ENCODE data around the gene G6PC1.
"Not testable (repeated sequence)": the region's sequence is repeated elsewhere in the genome, so short reads cannot be mapped to it uniquely, and the experiment has no call there.

G6PC1 gene

DNA sequence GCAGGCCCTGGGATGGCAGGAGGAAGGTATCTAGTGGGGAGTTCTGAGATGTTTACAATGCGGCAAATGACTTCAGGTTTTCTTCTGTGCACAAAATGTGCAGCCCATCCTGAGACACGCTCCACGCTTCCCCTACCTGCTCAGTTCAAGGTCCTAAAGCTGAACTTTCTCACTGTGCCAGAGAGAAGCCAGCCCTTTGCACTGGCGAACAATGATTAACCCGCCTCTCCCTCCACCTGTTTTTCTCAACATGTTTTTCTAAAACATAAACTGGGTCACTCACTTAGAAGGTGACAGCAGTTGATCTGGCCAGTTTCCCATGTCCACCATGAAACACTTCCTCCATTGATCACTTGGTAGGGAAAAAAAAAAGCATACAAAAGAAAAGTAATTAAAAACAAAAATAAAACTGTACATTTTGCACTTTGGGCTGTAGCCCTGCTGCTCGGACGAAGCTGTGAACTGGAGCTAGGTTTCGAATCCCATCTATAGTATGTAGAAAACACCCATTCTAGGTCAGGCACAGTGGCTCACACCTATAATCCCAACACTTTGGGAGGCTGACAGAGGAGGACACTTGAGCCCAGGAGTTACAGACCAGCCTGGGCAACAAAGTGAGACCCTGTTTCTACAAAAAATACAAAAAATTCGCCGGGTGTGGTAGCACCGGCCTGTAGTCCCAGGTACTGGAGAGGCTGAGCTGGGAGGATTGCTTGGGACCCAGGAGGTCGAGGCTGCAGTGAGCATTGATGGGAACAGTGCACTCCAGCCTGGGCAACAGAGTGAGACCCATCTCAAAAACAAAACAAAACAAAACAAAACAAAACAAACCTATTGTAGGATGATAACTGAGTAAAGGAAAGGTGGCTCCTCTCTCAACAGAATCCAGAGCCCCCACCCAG lies 6.1 kb upstream of the G6PC1 start:
- DNase-seq (ENCODE audit: low read depth, low spot score), result no peak
- Histone ChIP-seq H3K36me3 (ENCODE audit: insufficient read depth, insufficient read length, low read length) (no peaks in the 10 kb centered on the region), H3K4me1 (ENCODE audit: insufficient read depth, insufficient read length) (no peaks in the 10 kb centered on the region), H3K4me3 (ENCODE audit: insufficient read length, low read depth) (no peak overlapping the region), H3K9ac (ENCODE audit: insufficient read length, low read depth) (no peak overlapping the region), H3K9me3 (ENCODE audit: insufficient read depth, low read length) (peaks cover 13% of the 10 kb centered on the region; the same call in 1 of the 2 replicates), H3K27me3 (ENCODE audit: insufficient read depth, insufficient read length) (no peaks in the 10 kb centered on the region)
- TF ChIP-seq YY1 (IDR thresholded peaks at IDR 0.05; ENCODE audit: insufficient read depth, insufficient read length), result no peak
- no peak for TF ChIP-seq SUZ12 (IDR thresholded peaks at IDR 0.05; ENCODE audit: extremely low read depth, insufficient read depth, insufficient read length)
- no peak for TF ChIP-seq ZNF274 (IDR thresholded peaks at IDR 0.05; ENCODE audit: low read depth, low read length)

DNA sequence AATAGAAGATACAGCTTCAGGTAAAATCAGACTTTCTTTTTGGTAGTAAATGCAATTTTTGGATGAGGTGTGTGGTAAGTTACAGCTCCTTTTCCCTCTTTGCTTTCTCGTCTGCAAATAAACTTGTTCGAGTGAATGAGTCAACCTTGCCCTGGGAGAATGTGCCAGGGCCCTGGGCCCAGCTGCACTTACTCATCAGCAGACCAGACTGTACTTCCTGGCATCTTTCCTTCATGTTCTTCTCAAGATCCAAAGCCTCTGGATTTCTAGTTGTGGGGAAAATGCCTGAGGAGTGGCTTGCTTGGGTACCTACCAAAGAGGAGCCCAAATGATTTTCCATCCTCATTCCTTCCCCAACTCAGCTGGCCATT lies 5.4 kb upstream of the G6PC1 start:
- DNase-seq (ENCODE audit: low read depth, low spot score), result no peak
- Histone ChIP-seq H3K9ac (ENCODE audit: insufficient read length, low read depth) (no peak overlapping the region), H3K9me3 (ENCODE audit: insufficient read depth, low read length) (peaks cover 13% of the 10 kb centered on the region; the same call in 1 of the 2 replicates)

DNA sequence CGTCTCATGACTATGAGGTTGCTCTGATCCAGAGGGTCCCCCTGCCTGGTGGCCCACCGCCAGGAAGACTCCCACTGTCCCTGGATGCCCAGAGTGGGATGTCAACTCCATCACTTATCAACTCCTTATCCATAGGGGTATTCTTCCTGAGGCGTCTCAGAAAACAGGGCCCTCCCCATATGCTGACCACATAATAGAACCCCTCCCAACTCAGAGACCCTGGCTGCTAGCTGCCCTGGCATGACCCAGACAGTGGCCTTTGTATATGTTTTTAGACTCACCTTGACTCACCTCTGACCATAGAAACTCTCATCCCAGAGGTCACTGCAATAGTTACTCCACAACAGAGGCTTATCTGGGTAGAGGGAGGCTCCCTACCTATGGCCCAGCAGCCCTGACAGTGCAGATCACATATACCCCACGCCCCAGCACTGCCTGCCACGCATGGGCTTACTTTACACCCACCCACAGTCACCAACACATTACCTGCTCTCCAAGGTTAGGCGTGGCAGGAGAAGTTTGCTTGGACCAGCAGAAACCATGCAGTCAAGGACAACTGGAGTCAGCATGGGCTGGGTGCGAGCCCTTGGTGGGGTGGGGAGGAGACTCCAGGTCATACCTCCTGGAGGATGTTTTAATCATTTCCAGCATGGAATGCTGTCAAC lies 2.3 kb upstream of the G6PC1 start:
- Histone ChIP-seq H3K9ac (ENCODE audit: insufficient read length, low read depth) (no peak overlapping the region), H3K36me3 (ENCODE audit: insufficient read depth, insufficient read length, low read length) (no peaks in the 10 kb centered on the region), H3K27me3 (ENCODE audit: insufficient read depth, insufficient read length) (no peaks in the 10 kb centered on the region), H3K4me3 (ENCODE audit: insufficient read length, low read depth) (no peak overlapping the region), H3K4me1 (ENCODE audit: insufficient read depth, insufficient read length) (no peaks in the 10 kb centered on the region), H3K9me3 (ENCODE audit: insufficient read depth, low read length) (peaks cover 13% of the 10 kb centered on the region; the same call in 1 of the 2 replicates)
- no peak for TF ChIP-seq SUZ12 (IDR thresholded peaks at IDR 0.05; ENCODE audit: extremely low read depth, insufficient read depth, insufficient read length)
- TF ChIP-seq ZNF274 (IDR thresholded peaks at IDR 0.05; ENCODE audit: low read depth, low read length), result no peak
- no peak for TF ChIP-seq YY1 (IDR thresholded peaks at IDR 0.05; ENCODE audit: insufficient read depth, insufficient read length)
- DNase-seq (ENCODE audit: low read depth, low spot score), result no peak

More for the DNA sequence above, 5.4 kb upstream of the G6PC1 start:
- H3K4me1 ChIP-seq (ENCODE audit: insufficient read depth, insufficient read length), result no peaks in the 10 kb centered on the region
- H3K4me3 ChIP-seq (ENCODE audit: insufficient read length, low read depth), result no peak overlapping the region
- no peak for TF ChIP-seq SUZ12 (IDR thresholded peaks at IDR 0.05; ENCODE audit: extremely low read depth, insufficient read depth, insufficient read length)
- no peaks in the 10 kb centered on the region for H3K27me3 ChIP-seq (ENCODE audit: insufficient read depth, insufficient read length)
- H3K36me3 ChIP-seq (ENCODE audit: insufficient read depth, insufficient read length, low read length), result no peaks in the 10 kb centered on the region

DNA sequence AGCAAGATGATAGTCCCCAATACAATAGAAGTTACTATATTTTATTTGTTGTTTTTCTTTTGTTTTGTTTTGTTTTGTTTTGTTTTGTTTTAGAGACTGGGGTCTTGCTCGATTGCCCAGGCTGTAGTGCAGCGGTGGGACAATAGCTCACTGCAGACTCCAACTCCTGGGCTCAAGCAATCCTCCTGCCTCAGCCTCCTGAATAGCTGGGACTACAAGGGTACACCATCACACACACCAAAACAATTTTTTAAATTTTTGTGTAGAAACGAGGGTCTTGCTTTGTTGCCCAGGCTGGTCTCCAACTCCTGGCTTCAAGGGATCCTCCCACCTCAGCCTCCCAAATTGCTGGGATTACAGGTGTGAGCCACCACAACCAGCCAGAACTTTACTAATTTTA lies 618 bp upstream of the G6PC1 start:
- H3K9me3 ChIP-seq (ENCODE audit: insufficient read depth, low read length), result peaks cover 13% of the 10 kb centered on the region; the same call in 1 of the 2 replicates
- not testable (repeated sequence) for H3K27me3 ChIP-seq (ENCODE audit: insufficient read depth, insufficient read length); H3K4me1 ChIP-seq (ENCODE audit: insufficient read depth, insufficient read length); H3K9ac ChIP-seq (ENCODE audit: insufficient read length, low read depth); H3K4me3 ChIP-seq (ENCODE audit: insufficient read length, low read depth); H3K36me3 ChIP-seq (ENCODE audit: insufficient read depth, insufficient read length, low read length); DNase-seq (ENCODE audit: low read depth, low spot score)

DNA sequence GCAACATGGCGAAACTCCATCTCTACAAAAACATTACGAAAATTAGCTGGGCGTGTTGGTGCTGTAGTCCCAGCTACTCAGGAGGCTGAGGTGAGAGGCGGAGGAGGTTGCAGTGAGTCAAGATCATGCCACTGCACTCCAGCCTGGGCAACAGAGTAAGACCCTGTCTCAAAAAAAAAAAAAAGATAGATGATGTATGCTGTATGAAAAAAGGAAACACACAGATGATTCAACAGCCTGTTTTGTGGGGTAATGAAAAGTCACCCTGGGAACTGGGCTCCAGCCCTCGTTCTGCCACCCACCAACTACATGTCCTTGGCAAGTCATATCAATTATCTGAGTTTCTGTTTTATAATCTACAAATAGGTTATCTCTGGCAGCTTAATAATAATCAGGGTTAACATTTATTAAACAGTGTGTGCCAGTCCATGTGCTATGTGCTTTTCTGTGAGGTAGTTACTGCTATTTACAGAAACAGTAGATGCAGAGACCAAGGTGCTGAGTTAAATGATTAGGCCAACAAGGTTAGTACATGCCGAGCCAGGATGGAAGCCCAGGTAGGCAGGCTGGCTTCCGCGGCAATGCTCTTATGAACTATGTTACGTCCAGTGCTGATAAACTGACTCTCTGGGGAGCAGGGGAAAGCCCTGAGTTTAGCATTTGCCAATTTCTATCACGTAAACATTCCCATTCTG lies 1.1 kb downstream of the G6PC1 start:
- TF ChIP-seq YY1 (IDR thresholded peaks at IDR 0.05; ENCODE audit: insufficient read depth, insufficient read length) (no peak), SUZ12 (IDR thresholded peaks at IDR 0.05; ENCODE audit: extremely low read depth, insufficient read depth, insufficient read length) (no peak), ZNF274 (IDR thresholded peaks at IDR 0.05; ENCODE audit: low read depth, low read length) (no peak)
- no peak overlapping the region for H3K4me3 ChIP-seq (ENCODE audit: insufficient read length, low read depth)
- H3K9ac ChIP-seq (ENCODE audit: insufficient read length, low read depth), result no peak overlapping the region
- H3K27me3 ChIP-seq (ENCODE audit: insufficient read depth, insufficient read length), result no peaks in the 10 kb centered on the region
- H3K4me1 ChIP-seq (ENCODE audit: insufficient read depth, insufficient read length), result no peaks in the 10 kb centered on the region
- peaks cover 13% of the 10 kb centered on the region; the same call in 1 of the 2 replicates for H3K9me3 ChIP-seq (ENCODE audit: insufficient read depth, low read length)
- H3K36me3 ChIP-seq (ENCODE audit: insufficient read depth, insufficient read length, low read length), result no peaks in the 10 kb centered on the region
- no peak for DNase-seq (ENCODE audit: low read depth, low spot score)

DNA sequence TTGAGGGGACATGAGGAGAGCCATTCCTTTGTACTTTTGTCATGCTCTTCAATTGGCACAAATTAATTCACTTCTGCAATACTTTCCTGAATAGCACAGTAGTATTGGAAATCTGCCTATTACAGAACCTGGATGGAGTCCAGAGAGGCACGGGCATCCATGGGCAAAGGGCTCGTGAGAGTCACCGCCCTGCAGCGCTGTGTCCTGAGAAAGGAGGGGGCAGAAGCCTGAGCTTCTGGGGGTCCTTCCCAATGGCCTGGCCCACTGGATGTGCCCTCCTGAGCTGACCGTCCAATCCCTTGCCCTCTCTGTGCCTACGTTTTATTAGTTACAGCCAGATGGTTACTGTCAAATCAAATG lies 3.5 kb downstream of the G6PC1 start:
- TF ChIP-seq ZNF274 (IDR thresholded peaks at IDR 0.05; ENCODE audit: low read depth, low read length) (no peak), YY1 (IDR thresholded peaks at IDR 0.05; ENCODE audit: insufficient read depth, insufficient read length) (no peak), SUZ12 (IDR thresholded peaks at IDR 0.05; ENCODE audit: extremely low read depth, insufficient read depth, insufficient read length) (no peak)
- H3K9ac ChIP-seq (ENCODE audit: insufficient read length, low read depth), result no peak overlapping the region
- H3K4me3 ChIP-seq (ENCODE audit: insufficient read length, low read depth), result no peak overlapping the region
- no peak for DNase-seq (ENCODE audit: low read depth, low spot score)
- no peaks in the 10 kb centered on the region for H3K27me3 ChIP-seq (ENCODE audit: insufficient read depth, insufficient read length)
- no peaks in the 10 kb centered on the region for H3K36me3 ChIP-seq (ENCODE audit: insufficient read depth, insufficient read length, low read length)
- H3K9me3 ChIP-seq (ENCODE audit: insufficient read depth, low read length), result no peaks in the 10 kb centered on the region
- H3K4me1 ChIP-seq (ENCODE audit: insufficient read depth, insufficient read length), result no peaks in the 10 kb centered on the region

DNA sequence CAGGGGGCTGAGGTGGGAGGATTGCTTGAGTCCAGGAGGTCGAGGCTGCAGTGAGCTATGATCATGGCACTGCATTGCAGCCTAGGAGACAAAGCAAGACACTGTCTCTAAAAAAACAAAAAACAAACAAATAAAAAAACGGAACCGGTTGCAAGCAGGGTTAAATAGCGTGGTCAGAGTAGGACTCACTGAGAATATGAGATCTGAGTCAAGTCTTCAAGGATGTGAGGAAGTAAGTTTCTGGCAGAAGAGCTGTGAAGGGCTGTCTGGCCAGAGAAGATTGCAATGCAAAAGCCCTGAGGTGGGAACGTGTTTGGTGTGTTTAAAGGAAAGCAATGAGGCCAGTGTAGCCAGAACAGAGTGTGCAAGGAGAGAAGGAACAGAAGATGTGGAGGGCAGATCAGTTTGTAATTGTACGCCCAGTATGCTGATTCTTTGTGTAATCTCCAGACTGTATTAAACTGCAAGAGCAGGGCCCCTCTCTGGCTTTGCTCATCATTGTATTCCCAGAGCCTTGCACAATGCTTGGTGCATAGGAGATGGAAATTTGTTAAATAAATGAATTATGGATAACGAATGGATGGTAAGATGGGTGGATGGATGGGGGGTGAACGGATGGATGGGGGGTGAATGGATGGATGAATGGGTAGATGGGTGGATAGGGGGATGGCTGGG lies 6.3 kb downstream of the G6PC1 start:
- no peak for DNase-seq (ENCODE audit: low read depth, low spot score)
- TF ChIP-seq ZNF274 (IDR thresholded peaks at IDR 0.05; ENCODE audit: low read depth, low read length) (no peak), SUZ12 (IDR thresholded peaks at IDR 0.05; ENCODE audit: extremely low read depth, insufficient read depth, insufficient read length) (no peak), YY1 (IDR thresholded peaks at IDR 0.05; ENCODE audit: insufficient read depth, insufficient read length) (no peak)
- H3K4me3 ChIP-seq (ENCODE audit: insufficient read length, low read depth), result no peak overlapping the region
- no peaks in the 10 kb centered on the region for H3K36me3 ChIP-seq (ENCODE audit: insufficient read depth, insufficient read length, low read length)
- no peaks in the 10 kb centered on the region for H3K27me3 ChIP-seq (ENCODE audit: insufficient read depth, insufficient read length)
- H3K9me3 ChIP-seq (ENCODE audit: insufficient read depth, low read length), result no peaks in the 10 kb centered on the region
- no peaks in the 10 kb centered on the region for H3K4me1 ChIP-seq (ENCODE audit: insufficient read depth, insufficient read length)
- H3K9ac ChIP-seq (ENCODE audit: insufficient read length, low read depth), result no peak overlapping the region
